Psoas muscle (tissue), 8 donors: Measurements from ENCODE around the gene PRR36. TPM values are rescaled to one million over a fixed set of nuclear protein-coding genes. Genes with fewer than 3 reads are reported as not detected.

ENCODE experiments used
- ATAC-seq, 4 donors: fragments of 200-7000 bp; cut with Tn5 transposase; one replicate each; pipeline ENCODE4 v1.9.1; 2020; ENCODE audit warnings: moderate library complexity in 3 of 4, mild to moderate bottlenecking in 2 of 4
- DNase-seq, 2 donors: peaks; one replicate each; pipeline ENCODE4 v3.0.0-alpha.2; 2020
- H3K27ac ChIP-seq: fragments of 200-600 bp; one replicate; pipeline ENCODE4 v1.8.0; 2022
- H3K27me3 ChIP-seq, 3 donors: fragments of 200-600 bp in 1 of 3; one replicate each; pipeline versions ENCODE4 v1.6.1 to v1.8.0; 2013 to 2022; ENCODE audit warnings: low read length in 2 of 3, mild to moderate bottlenecking in 2 of 3, moderate library complexity in 1 of 3; ENCODE audit not compliant: insufficient read depth in 3 of 3
- H3K36me3 ChIP-seq, 2 donors: fragments of 200-600 bp in 1 of 2; one replicate each; pipeline versions ENCODE4 v1.6.1 to v1.8.0; 2013 to 2022; ENCODE audit warnings: low read depth in 1 of 2, mild to moderate bottlenecking in 1 of 2, moderate library complexity in 1 of 2; ENCODE audit not compliant: insufficient read depth in 1 of 2
- H3K4me1 ChIP-seq: fragments of 200-600 bp; one replicate; pipeline ENCODE4 v1.8.0; 2022
- H3K4me3 ChIP-seq: fragments of 200-600 bp; one replicate; pipeline ENCODE4 v1.8.0; 2022; ENCODE audit warnings: mild to moderate bottlenecking
- H3K9me3 ChIP-seq: fragments of 200-600 bp; one replicate; pipeline ENCODE4 v1.8.0; 2022
- WGBS, 3 donors: extraction: QIAGEN DNeasy Blood & Tissue Kit; methylation state at CpG; one replicate each; pipeline versions ENCODE4 v1.1.6 to v1.1.7; 2013; 5-methylcytosine and 5-hydroxymethylcytosine counted together
- intact Hi-C, 2 donors: fragments of 100-400 bp; cut with DNase I; formaldehyde crosslinking; loops; one replicate each; pipeline versions ENCODE4 v1.11.0 to v1.14.2; 2022
- polyA plus RNA-seq, 3 donors: library from polyadenylated mRNA; stranded (reverse); fragments of 200-250 nt; gene quantifications; one replicate each; pipeline ENCODE4 v1.2.3, GENCODE V29; 2013
- total RNA-seq, 4 donors: library from RNA; stranded (reverse); fragmentation: NEBNext Ultra II Directional in 2 of 4; extraction: Animal tissue kit (Norgen Biotek cat#: 25700) in 2 of 4; gene quantifications; one replicate each; pipeline versions ENCODE4 v1.2.1 to v1.2.4, GENCODE V29; 2021 to 2023
- TF ChIP-seq, protein P1 (sequence below): fragments of 200-600 bp; IDR thresholded peaks from one replicate; pipeline ENCODE4 v1.8.0; 2022; ENCODE audit warnings: antibody characterized with exemption
- donor health status: healthy with polysubstance abuse.
- donor health status: DM: no; HTN: no; CAD: no; lungs with moderate emphysema.
- donor health status: Bipolar disorder and iron deficiency.
- donor health status: healthy.
- donor health status: DM: yes; HTN: yes; CAD: no.
- donor health status: DM: no; HTN: no; CAD: no.
- donor health status: DM: no; HTN: no; CAD: no.
- donor health status: DM: yes; HTN: yes; CAD: no.

Gene PRR36
- total and polyA plus RNA-seq, 7 donors, result not detected

DNA sequence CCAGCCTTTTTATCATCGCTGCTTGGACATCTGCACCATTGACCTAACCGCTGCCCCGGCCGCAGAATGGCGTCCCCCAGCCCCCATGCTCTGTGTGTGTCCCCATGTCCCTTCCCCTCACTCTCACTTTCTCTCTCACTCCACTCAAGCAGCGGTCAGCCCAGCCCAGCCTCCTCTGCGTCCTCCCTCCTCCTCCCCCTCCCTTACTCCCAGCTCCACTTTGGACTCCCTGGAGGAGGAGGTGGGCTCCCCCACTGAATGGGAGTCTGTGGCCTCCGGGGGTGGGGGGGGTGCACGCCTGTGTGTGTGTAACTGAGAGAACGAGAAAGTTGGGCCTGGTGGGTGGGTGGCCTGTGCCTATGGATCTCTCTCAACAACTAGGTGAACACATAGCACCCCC is 31.7 kb upstream of the PRR36 start:
- peaks cover 4 to 31% of the 10 kb centered on the region in 2 donors for H3K36me3 ChIP-seq
- intact Hi-C loops, result no loop called here
- no peak overlapping the region for H3K27ac ChIP-seq
- DNase-seq, result no peak
- no peak overlapping the region for H3K4me3 ChIP-seq
- no peaks in the 10 kb centered on the region for H3K27me3 ChIP-seq
- ATAC-seq, result no peak
- TF ChIP-seq, protein P1, sequence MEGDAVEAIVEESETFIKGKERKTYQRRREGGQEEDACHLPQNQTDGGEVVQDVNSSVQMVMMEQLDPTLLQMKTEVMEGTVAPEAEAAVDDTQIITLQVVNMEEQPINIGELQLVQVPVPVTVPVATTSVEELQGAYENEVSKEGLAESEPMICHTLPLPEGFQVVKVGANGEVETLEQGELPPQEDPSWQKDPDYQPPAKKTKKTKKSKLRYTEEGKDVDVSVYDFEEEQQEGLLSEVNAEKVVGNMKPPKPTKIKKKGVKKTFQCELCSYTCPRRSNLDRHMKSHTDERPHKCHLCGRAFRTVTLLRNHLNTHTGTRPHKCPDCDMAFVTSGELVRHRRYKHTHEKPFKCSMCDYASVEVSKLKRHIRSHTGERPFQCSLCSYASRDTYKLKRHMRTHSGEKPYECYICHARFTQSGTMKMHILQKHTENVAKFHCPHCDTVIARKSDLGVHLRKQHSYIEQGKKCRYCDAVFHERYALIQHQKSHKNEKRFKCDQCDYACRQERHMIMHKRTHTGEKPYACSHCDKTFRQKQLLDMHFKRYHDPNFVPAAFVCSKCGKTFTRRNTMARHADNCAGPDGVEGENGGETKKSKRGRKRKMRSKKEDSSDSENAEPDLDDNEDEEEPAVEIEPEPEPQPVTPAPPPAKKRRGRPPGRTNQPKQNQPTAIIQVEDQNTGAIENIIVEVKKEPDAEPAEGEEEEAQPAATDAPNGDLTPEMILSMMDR, result no peak
- no peaks in the 10 kb centered on the region for H3K9me3 ChIP-seq
- peaks cover 22% of the 10 kb centered on the region for H3K4me1 ChIP-seq
- WGBS, 3 donors, result 80 to 84% (median 84%) methylated on average over 10 of the region's 10 CpGs

DNA sequence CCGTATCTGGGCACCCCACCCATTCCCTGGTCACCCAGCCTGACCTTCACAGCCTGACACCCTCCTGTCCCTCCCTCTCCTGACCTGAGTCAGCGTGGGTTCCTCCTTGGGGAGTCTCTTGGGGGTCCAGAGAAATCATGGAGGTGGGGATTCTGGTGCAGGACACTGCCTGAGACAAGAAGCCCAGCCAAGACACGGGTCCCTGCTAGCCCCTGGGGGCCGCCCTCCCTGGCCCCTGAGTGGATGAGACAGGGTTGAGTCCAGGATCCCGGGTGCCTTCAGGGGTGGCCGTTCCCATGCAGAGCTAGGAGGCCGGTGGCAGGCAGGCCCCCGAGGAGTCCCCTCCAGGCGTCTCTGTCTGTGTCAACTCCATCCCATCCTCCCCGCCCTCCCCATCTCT is 31.1 kb upstream of the PRR36 start:
- TF ChIP-seq, protein P1, result no peak
- Histone ChIP-seq H3K4me3 (peak overlapping the region; percentile 86), H3K4me1 (peaks cover 26% of the 10 kb centered on the region), H3K36me3 (peaks cover 1 to 25% of the 10 kb centered on the region in 2 donors), H3K27ac (peak overlapping the region; percentile 91), H3K9me3 (no peaks in the 10 kb centered on the region), H3K27me3 (no peaks in the 10 kb centered on the region)
- WGBS, 3 donors, result 46 to 68% (median 61%) methylated on average over 10 of the region's 10 CpGs
- DNase-seq (no peak), ATAC-seq (no peak)
- intact Hi-C loops, result no loop called here

DNA sequence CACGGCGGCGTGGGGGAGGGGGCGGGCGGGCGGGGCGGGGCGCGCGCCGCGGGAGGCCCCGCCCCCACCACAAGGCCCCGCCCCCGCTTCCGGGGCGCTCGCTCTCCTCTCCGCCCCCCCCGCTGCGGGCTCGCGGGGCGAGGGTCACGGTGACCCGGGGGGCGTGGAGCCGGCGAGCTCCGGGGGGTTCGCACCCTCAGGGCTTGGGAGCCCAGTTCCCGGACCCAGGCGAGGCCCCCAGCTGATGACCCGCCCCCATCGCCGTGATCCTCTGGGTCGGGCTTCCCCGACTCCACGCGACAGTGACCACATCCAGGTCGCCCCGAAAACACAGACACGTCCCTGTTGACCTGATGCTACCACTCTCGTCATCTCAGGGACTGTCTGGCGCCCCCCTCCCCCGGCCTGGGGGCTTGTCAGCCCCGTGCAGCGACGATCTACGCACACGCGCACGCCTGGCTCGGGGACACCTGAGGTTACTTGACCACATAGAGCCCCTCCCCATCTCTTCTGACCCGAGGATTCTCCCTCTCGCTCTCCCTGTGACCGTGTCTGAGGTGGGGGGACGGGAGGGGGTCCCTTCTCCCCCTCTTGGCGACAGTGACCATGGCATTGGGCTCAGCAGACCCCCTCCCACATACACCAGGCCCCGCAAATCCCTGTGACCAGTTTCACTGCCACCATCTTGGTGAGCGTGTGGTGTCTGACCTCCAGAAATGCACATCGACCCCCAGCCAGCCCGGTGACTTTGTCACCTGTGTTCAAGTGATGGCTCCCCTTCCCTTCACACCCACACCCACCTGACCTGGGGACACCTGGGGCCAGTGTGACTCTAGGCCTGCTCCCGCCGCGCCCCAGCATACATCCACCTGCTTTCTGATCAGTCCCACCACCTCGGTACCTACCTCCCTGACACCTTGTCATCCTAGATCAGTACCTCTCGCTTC is 30.2 kb upstream of the PRR36 start:
- DNase-seq (peak; percentile 70 to 83), ATAC-seq (peak; percentile 39 to 65 (median 54))
- no peaks in the 10 kb centered on the region for H3K9me3 ChIP-seq
- H3K4me1 ChIP-seq, result peaks cover 27% of the 10 kb centered on the region
- H3K4me3 ChIP-seq, result peak overlapping the region; percentile 86
- TF ChIP-seq, protein P1, result no peak
- peak overlapping the region; percentile 91 for H3K27ac ChIP-seq
- intact Hi-C loops, result loop anchor here in 1 of 2 donors (5.0 kb wide), 1 partner anchor 928 kb away; the partner anchor contains the start of genes MBD3L1 and ZNF558
- peaks cover 0 to 16% of the 10 kb centered on the region in 2 donors for H3K36me3 ChIP-seq
- no peaks in the 10 kb centered on the region for H3K27me3 ChIP-seq
- WGBS, 3 donors, result 11 to 19% (median 19%) methylated on average over 31 to 65 of the region's 68 CpGs

DNA sequence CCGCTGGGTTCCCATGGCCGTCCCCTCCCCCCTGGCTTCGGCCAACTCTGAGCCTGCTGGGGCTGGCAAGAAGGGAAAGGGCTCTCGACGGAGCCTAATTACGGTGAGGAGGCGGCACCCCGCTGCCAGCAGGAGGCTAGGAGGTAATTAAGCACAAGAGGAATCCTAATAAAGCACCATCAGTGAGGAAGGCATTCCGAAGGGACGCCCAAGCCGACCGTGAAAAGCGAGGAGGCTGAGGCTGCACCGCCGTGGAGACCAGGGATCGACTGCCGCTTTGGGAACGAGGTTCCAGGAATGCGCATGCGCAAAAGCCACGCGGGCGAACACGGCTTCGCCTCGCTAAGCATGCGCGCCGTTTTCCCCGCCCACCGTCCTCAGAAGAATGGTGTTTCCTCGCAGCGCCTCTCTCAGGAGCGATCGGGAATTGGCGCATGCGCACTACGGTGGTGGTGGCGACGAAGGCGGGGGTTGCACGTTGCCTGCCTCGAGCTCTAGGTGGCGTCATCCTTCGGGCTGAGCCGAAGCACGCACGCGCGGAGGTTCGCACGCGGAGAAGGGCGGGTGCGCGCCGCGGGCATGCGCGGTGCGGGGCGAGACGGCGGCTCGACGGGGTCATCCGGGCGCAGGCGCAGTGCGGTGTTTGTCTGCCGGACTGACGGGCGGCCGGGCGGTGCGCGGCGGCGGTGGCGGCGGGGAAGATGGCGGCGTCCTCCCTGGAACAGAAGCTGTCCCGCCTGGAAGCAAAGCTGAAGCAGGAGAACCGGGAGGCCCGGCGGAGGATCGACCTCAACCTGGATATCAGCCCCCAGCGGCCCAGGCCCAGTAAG is 29.3 kb upstream of the PRR36 start, which contains the start of gene MAP2K7:
MAP2K7 (plus strand) TSS at position 634 of the 830 bp plus-strand sequence; CDS start at position 702, 68 bp downstream.
- Histone ChIP-seq H3K27me3 (no peaks in the 10 kb centered on the region), H3K4me3 (peak within 1 kb of the TSS; percentile 86), H3K9me3 (no peaks in the 10 kb centered on the region), H3K36me3 (peaks cover 0 to 11% of the 10 kb centered on the region in 2 donors), H3K4me1 (peaks cover 27% of the 10 kb centered on the region), H3K27ac (peak within 1 kb of the TSS; percentile 91)
- intact Hi-C loops, result loop anchor here in 1 of 2 donors (5.0 kb wide), 1 partner anchor 929 kb away; the partner anchor contains the start of genes MBD3L1 and ZNF558
- DNase-seq, result peak; percentile 100
- peak; percentile 91 to 94 (median 92) for ATAC-seq
- WGBS, 3 donors, result 0% methylated on average over 66 to 89 of the region's 89 CpGs
- TF ChIP-seq, protein P1, result peak; percentile 34
